AG09319 (cell line): Measurements from ENCODE around the gene GNG8.

Experiments
- DNase-seq: peaks from one replicate; pipeline ENCODE4 v3.0.0-alpha.2; 2010; ENCODE audit warnings: low read depth; ENCODE audit errors: extremely low read depth
- CTCF ChIP-seq: IDR thresholded peaks from 2 replicates; pipeline ENCODE4 v1.5.1; 2011; ENCODE audit warnings: low read depth, mild to moderate bottlenecking, inconsistent platforms, low read length, moderate library complexity

Gene GNG8

GRCh38 chr19:46605356-46605821 is 30.6 kb downstream of the GNG8 start:
- DNase-seq: no peak
- no peak for TF ChIP-seq CTCF

- DNase-seq: no peak
- TF ChIP-seq CTCF: no peak
Observed at GRCh38 chr19:46604781-46605355, 31.1 kb downstream of the GNG8 start.

GRCh38 chr19:46603752-46604231 is 32.2 kb downstream of the GNG8 start:
- no peak for TF ChIP-seq CTCF

GRCh38 chr19:46603195-46603637 is 32.8 kb downstream of the GNG8 start:
- no peak for TF ChIP-seq CTCF
- no peak for DNase-seq

More at GRCh38 chr19:46603752-46604231, 32.2 kb downstream of the GNG8 start:
- no peak for DNase-seq

- DNase-seq: no peak
- TF ChIP-seq CTCF: no peak
Observed at GRCh38 chr19:46602392-46603194, 33.4 kb downstream of the GNG8 start.

- no peak for TF ChIP-seq CTCF
- no peak for DNase-seq
Observed at GRCh38 chr19:46601318-46602224, 34.4 kb downstream of the GNG8 start, which contains the start of gene CALM3. CALM3 (plus strand) TSS chr19:46601330; CDS start chr19:46601435, 105 bp downstream.
